Ascending aorta (tissue), 2 donors: ENCODE results near the gene DUSP2. TPM values are rescaled to one million over a fixed set of nuclear protein-coding genes. Genes with fewer than 3 reads are reported as not detected.

Experiments used
- DNase-seq, 2 donors: peaks; one replicate each; pipeline ENCODE4 v3.0.0-alpha.2; 2019; ENCODE audit warnings: low spot score in 2 of 2
- H3K27ac ChIP-seq, 2 donors: fragments of 200-600 bp; sonication (generic); one replicate each; pipeline ENCODE4 v1.5.1; 2016 to 2017; ENCODE audit warnings: mild to moderate bottlenecking in 1 of 2
- H3K27me3 ChIP-seq: fragments of 200-600 bp; sonication (generic); one replicate; pipeline ENCODE4 v1.5.1; 2017
- H3K36me3 ChIP-seq, 2 donors: fragments of 200-600 bp; sonication (generic); one replicate each; pipeline ENCODE4 v1.5.1; 2016
- H3K4me1 ChIP-seq, 2 donors: fragments of 200-600 bp; sonication (generic); one replicate each; pipeline ENCODE4 v1.5.1; 2016 to 2017; ENCODE audit warnings: mild to moderate bottlenecking in 1 of 2
- H3K4me3 ChIP-seq, 2 donors: fragments of 200-600 bp; sonication (generic); one replicate each; pipeline ENCODE4 v1.5.1; 2016 to 2017; ENCODE audit warnings: mild to moderate bottlenecking in 1 of 2
- H3K9me3 ChIP-seq, 2 donors: fragments of 200-600 bp; sonication (generic); one replicate each; pipeline ENCODE4 v1.5.1; 2016
- CTCF ChIP-seq, 3 experiments: fragments of 200-600 bp in 2 of 3; fragments of 450-650 bp in 1 of 3; sonication (generic) in 2 of 3; IDR thresholded peaks; one replicate each; pipeline ENCODE4 v1.5.1; 2016 to 2019; ENCODE audit warnings: antibody characterized with exemption in 3 of 3, mild to moderate bottlenecking in 1 of 3, moderate library complexity in 1 of 3
- intact Hi-C: fragments of 100-400 bp; cut with DNase I; formaldehyde crosslinking; loops from one replicate; pipeline ENCODE4 v1.15.1; 2023
- total RNA-seq: library from RNA; depleted of rRNA; stranded (reverse); fragments of >200 nt; gene quantifications from one replicate; pipeline ENCODE4 v1.1.0, GENCODE V29; 2016

Gene DUSP2
- total RNA-seq, 1 donor from 2014 or later, result 7.2 TPM

GRCh38 chr2:96102596-96103186, 42.5 kb downstream of the DUSP2 start:
- TF ChIP-seq CTCF (IDR thresholded peaks at IDR 0.05), result no peak

GRCh38 chr2:96100893-96101304, 44.3 kb downstream of the DUSP2 start:
- peaks cover 5 to 9% of the 10 kb centered on the region in 2 donors for H3K9me3 ChIP-seq
- no peaks in the 10 kb centered on the region for H3K36me3 ChIP-seq
- no peak overlapping the region for H3K27ac ChIP-seq
- intact Hi-C loops, result no loop called here
- no peaks in the 10 kb centered on the region for H3K27me3 ChIP-seq
- H3K4me3 ChIP-seq, result no peak overlapping the region
- TF ChIP-seq CTCF (IDR thresholded peaks at IDR 0.05), result no peak
- H3K4me1 ChIP-seq, result peaks cover 3 to 8% of the 10 kb centered on the region in 2 donors
- peak; percentile 4 to 47 for DNase-seq

More at GRCh38 chr2:96102596-96103186, 42.5 kb downstream of the DUSP2 start:
- Histone ChIP-seq H3K36me3 (no peaks in the 10 kb centered on the region), H3K4me3 (no peak overlapping the region), H3K4me1 (peaks cover 3 to 8% of the 10 kb centered on the region in 2 donors), H3K27me3 (no peaks in the 10 kb centered on the region), H3K27ac (no peak overlapping the region), H3K9me3 (peaks cover 5 to 9% of the 10 kb centered on the region in 2 donors)
- peak in 1 of 2 donors; percentile 4 for DNase-seq
- intact Hi-C loops, result no loop called here

GRCh38 chr2:96099861-96100798, 45.1 kb downstream of the DUSP2 start:
- Histone ChIP-seq H3K27me3 (no peaks in the 10 kb centered on the region), H3K36me3 (no peaks in the 10 kb centered on the region), H3K4me3 (no peak overlapping the region), H3K27ac (peak overlapping the region in 1 of 2 donors; percentile 61), H3K9me3 (peaks cover 1 to 2% of the 10 kb centered on the region in 2 donors), H3K4me1 (peaks cover 3 to 8% of the 10 kb centered on the region in 2 donors)
- intact Hi-C loops, result no loop called here
- peak in 1 of 2 donors; percentile 53 for DNase-seq
- no peak for TF ChIP-seq CTCF (IDR thresholded peaks at IDR 0.05)

GRCh38 chr2:96098900-96099590, 46.2 kb downstream of the DUSP2 start:
- Histone ChIP-seq H3K4me1 (peaks cover 3 to 8% of the 10 kb centered on the region in 2 donors), H3K9me3 (no peaks in the 10 kb centered on the region), H3K4me3 (no peak overlapping the region), H3K36me3 (no peaks in the 10 kb centered on the region), H3K27me3 (no peaks in the 10 kb centered on the region), H3K27ac (peak overlapping the region; percentile 27 to 61)
- TF ChIP-seq CTCF (IDR thresholded peaks at IDR 0.05), result no peak
- DNase-seq, result peak; percentile 25 to 76
- intact Hi-C loops, result no loop called here

- no peak for TF ChIP-seq CTCF (IDR thresholded peaks at IDR 0.05)
- Histone ChIP-seq H3K9me3 (no peaks in the 10 kb centered on the region), H3K27me3 (no peaks in the 10 kb centered on the region), H3K4me3 (no peak overlapping the region), H3K36me3 (no peaks in the 10 kb centered on the region), H3K4me1 (peaks cover 3 to 8% of the 10 kb centered on the region in 2 donors), H3K27ac (peak overlapping the region in 1 of 2 donors; percentile 61)
- DNase-seq, result peak; percentile 2 to 52
- intact Hi-C loops, result no loop called here
Observed at GRCh38 chr2:96097951-96098823, 47.1 kb downstream of the DUSP2 start.
